Measurements from ENCODE around the gene SPDYE3. TPM values are rescaled to one million over a fixed set of nuclear protein-coding genes. Genes with fewer than 3 reads are reported as not detected.

Gene SPDYE3
- total RNA-seq, 1 experiment from 2014 or later, result not detected

DNA sequence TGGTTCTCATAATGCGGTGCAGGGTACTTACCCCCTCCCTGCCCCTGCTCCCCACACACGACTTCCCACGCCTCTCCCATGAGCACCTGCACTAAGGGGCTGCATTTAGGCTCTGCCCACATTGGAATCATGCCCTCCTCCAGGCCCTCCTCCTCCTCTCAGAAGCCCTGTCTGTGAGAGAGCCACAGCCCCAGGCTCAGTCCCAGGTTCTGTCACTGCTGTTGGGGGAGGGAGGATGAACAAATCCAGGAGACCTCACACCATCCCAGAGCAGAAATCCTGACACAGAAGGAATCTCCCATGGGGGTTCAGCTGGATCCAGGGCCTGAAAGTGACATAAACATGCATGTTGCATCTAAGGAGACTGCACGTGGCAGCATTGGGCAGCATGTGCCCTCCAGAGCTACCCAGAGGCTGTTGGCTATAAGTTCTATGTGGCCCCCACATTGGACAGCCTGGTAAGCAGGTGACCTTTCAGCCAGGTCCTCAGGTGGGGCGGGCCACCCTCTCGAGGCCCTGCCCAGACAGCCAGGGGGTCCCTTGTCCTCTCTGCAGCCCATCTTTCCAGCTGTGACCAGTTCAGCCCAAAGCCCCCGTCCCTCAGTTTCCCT lies 64.2 kb downstream of the SPDYE3 start:
- DNase-seq (ENCODE audit: low spot score), result no peak

Other genes with a start within 250 kb of the SPDYE3 start
- gene ZNF3, start 226.0 kb upstream of the SPDYE3 start, total RNA-seq (2014; rRNA removed; shearing (Covaris generic)), result 23.0 and 26.2 TPM in 2 replicates
- 70.3 and 74.6 TPM in 2 replicates for gene COPS6, start 218.7 kb upstream of the SPDYE3 start, total RNA-seq (2014; rRNA removed; shearing (Covaris generic))
- gene MCM7, start 206.3 kb upstream of the SPDYE3 start, total RNA-seq (2014; rRNA removed; shearing (Covaris generic)), result 215 and 227 TPM in 2 replicates
- gene AP4M1, start 206.1 kb upstream of the SPDYE3 start, total RNA-seq (2014; rRNA removed; shearing (Covaris generic)), result 28.6 and 66.9 TPM in 2 replicates
- gene TAF6, start 188.3 kb upstream of the SPDYE3 start, total RNA-seq (2014; rRNA removed; shearing (Covaris generic)), result 56.2 and 57.3 TPM in 2 replicates
- 37.3 and 42.0 TPM in 2 replicates for gene CNPY4, start 188.1 kb upstream of the SPDYE3 start, total RNA-seq (2014; rRNA removed; shearing (Covaris generic))
- 1.4 and 2.9 TPM in 2 replicates for gene MBLAC1, start 180.7 kb upstream of the SPDYE3 start, total RNA-seq (2014; rRNA removed; shearing (Covaris generic))
- 154 and 178 TPM in 2 replicates for gene LAMTOR4, start 158.8 kb upstream of the SPDYE3 start, total RNA-seq (2014; rRNA removed; shearing (Covaris generic))
- gene TRAPPC14, start 149.0 kb upstream of the SPDYE3 start, total RNA-seq (2014; rRNA removed; shearing (Covaris generic)), result 9.0 and 11.2 TPM in 2 replicates
- gene GAL3ST4, start 139.1 kb upstream of the SPDYE3 start, total RNA-seq (2014; rRNA removed; shearing (Covaris generic)), result 0.07 and 0.46 TPM in 2 replicates
- 4.6 and 7.4 TPM in 2 replicates for gene GPC2, start 130.3 kb upstream of the SPDYE3 start, total RNA-seq (2014; rRNA removed; shearing (Covaris generic))
- gene STAG3, start 129.8 kb upstream of the SPDYE3 start, total RNA-seq (2014; rRNA removed; shearing (Covaris generic)), result 2.9 and 9.0 TPM in 2 replicates
- not detected in 2 replicates for gene PVRIG, start 87.8 kb upstream of the SPDYE3 start, total RNA-seq (2014; rRNA removed; shearing (Covaris generic))
- gene PILRB, start 50.4 kb downstream of the SPDYE3 start, total RNA-seq (2014; rRNA removed; shearing (Covaris generic)), result 14.3 and 16.4 TPM in 2 replicates
- not detected in 2 replicates for gene PILRA, start 65.8 kb downstream of the SPDYE3 start, total RNA-seq (2014; rRNA removed; shearing (Covaris generic))
- gene ZCWPW1, start 121.0 kb downstream of the SPDYE3 start, total RNA-seq (2014; rRNA removed; shearing (Covaris generic)), result 2.9 and 3.7 TPM in 2 replicates
- 33.4 and 34.8 TPM in 2 replicates for gene MEPCE, start 122.1 kb downstream of the SPDYE3 start, total RNA-seq (2014; rRNA removed; shearing (Covaris generic))
- gene PPP1R35, start 128.8 kb downstream of the SPDYE3 start, total RNA-seq (2014; rRNA removed; shearing (Covaris generic)), result 55.0 and 67.7 TPM in 2 replicates
- 0.60 and 8.3 TPM in 2 replicates for gene SPACDR, start 156.6 kb downstream of the SPDYE3 start, total RNA-seq (2014; rRNA removed; shearing (Covaris generic))
- 26.6 and 32.6 TPM in 2 replicates for gene TSC22D4, start 171.5 kb downstream of the SPDYE3 start, total RNA-seq (2014; rRNA removed; shearing (Covaris generic))
- gene NYAP1, start 176.2 kb downstream of the SPDYE3 start, total RNA-seq (2014; rRNA removed; shearing (Covaris generic)), result 0.07 TPM in 1 of 2 replicates, not detected in the other
- 6.8 and 8.8 TPM in 2 replicates for gene AGFG2, start 231.5 kb downstream of the SPDYE3 start, total RNA-seq (2014; rRNA removed; shearing (Covaris generic))

All from A172 (cell line).